GM19099 (cell line): ENCODE measurements around the gene GPR142.

Source experiments
- POLR2A ChIP-seq: IDR thresholded peaks from 3 replicates; pipeline ENCODE4 v1.6.1; 2011; ENCODE audit warnings: low read depth; ENCODE audit not compliant: insufficient read length; ENCODE audit errors: extremely low read depth

The GPR142 gene

DNA sequence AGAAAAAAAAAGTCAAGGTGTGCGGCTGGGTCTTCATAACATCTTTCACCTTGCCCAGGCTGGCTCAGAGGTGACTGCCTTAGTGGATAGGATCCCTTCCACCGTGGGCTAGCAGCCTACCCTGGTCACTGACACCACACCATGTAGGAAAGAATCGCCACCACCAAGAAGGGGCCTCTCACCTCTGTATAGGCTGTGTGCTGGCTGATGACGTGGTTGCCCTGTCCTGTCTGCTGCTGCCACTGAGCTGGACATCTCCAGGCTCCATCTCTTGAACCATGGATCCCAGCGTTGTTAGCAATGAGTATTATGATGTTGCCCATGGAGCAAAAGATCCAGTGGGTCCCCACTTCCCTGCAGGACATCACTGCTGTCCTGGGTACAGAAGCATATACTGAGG is at the start of gene GPR142:
TSS of gene GPR142 (plus strand) at position 301 of the 400 bp plus-strand sequence. CDS start 2,035 bp downstream, outside the sequence.
- TF ChIP-seq POLR2A, result no peak

DNA sequence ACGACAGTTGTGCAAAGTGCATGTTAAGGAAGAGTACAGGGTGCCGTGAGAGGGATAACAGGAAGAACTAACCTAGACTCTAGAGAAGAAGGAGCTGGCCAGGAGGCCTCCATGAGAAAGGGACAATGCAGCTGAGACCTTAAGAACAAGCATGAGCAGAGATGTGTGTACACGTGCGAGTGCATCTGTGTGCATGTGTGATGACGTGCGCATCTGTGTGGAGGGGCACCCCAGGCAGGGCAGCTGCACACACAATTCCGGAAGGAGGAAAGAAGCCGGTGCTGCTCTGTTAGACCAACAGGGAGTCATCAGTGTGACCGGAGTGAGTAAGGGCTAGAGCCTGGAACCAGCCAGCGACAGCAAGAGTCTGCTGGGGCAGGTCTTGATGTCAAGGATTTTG is 48.9 kb upstream of the GPR142 start:
- TF ChIP-seq POLR2A, result no peak

GRCh38 chr17:74324521-74324920 is 42.8 kb upstream of the GPR142 start:
- TF ChIP-seq POLR2A, result no peak

DNA sequence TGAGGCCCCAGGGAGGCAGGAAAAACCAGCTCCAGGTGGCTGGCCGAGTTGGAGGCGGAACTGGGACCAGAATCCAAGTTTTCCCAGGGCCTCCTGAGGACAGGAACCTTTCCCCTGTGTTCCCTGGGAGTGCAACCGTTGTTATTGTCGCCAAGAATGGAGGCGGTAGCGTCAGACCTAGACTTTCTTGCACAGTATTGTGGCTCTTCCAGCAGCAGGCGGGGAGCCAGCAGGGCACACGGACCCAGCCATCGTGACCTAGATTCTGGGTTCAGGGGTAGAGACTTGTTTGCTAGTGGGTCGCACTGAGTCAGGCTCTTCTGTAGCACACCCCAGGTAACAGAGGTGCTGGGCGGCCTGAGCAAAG is 41.9 kb upstream of the GPR142 start:
- TF ChIP-seq POLR2A, result no peak

GRCh38 chr17:74325743-74326379 is 41.4 kb upstream of the GPR142 start, which contains the start of gene KIF19:
Gene KIF19 (plus strand): TSS chr17:74326226. CDS start chr17:74326350, 124 bp downstream.
- no peak for TF ChIP-seq POLR2A

DNA sequence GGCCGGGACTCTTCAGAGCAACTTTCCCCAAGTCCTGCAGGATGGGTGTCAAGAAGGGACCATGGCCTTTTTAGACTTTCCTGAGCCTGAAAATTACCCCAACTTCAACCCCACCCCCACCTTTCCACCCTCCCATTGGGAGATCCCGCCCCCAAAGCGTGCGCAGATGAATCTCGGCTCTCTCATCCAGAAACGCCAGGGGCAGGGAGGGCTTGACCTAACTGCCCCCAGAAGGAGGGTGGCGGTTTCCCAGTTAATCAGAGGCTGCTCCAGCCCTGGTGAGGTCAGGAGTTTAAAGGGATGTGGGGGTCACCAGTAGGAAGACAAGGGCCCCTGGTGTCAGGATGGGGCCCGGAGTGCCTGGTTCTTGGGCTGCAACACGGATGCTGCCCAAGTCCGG is 40.8 kb upstream of the GPR142 start:
- no peak for TF ChIP-seq POLR2A

DNA sequence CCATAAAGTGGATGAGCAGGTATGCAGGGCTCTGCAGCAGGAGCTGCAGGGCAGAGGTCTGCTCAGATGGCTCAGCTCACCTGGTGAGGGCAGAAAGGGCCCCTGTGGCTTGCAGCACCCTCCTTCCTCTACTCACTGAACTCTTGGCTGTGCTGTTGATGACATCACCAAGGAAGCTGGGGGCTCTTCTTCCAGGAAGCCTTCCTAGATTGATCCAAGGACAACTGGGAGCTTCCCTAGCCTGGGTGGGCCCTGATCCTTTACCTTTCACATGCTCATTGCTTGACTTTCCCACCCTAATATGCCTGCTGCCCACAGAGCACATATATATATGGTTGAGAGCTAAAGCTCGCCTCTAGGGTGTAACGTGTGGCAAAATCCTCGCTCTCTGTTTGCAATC is 38.8 kb upstream of the GPR142 start:
- TF ChIP-seq POLR2A, result no peak

- no peak for TF ChIP-seq POLR2A
Measured at GRCh38 chr17:74329378-74329777, 37.9 kb upstream of the GPR142 start.

- TF ChIP-seq POLR2A, result no peak
Measured at GRCh38 chr17:74330446-74330845, 36.9 kb upstream of the GPR142 start.

- no peak for TF ChIP-seq POLR2A
Measured at GRCh38 chr17:74332017-74332650, 35.2 kb upstream of the GPR142 start.

- TF ChIP-seq POLR2A, result no peak
Measured at GRCh38 chr17:74332763-74333283, 34.5 kb upstream of the GPR142 start.

- no peak for TF ChIP-seq POLR2A
Measured at GRCh38 chr17:74334393-74335039, 32.8 kb upstream of the GPR142 start.

GRCh38 chr17:74335529-74336062 is 31.7 kb upstream of the GPR142 start:
- no peak for TF ChIP-seq POLR2A

- TF ChIP-seq POLR2A, result no peak
Measured at GRCh38 chr17:74336307-74336706, 31.0 kb upstream of the GPR142 start.

GRCh38 chr17:74337834-74338500 is 29.3 kb upstream of the GPR142 start:
- TF ChIP-seq POLR2A, result no peak
